AG04450 (cell line): ENCODE results near the gene PLCL1. TPM values are rescaled to one million over a fixed set of nuclear protein-coding genes. Genes with fewer than 3 reads are reported as not detected.

ENCODE experiments used
- CTCF ChIA-PET: fragments of 300-600, 350-600 bp; formaldehyde crosslinking; extraction: SDS; loops from one replicate; lab custom pipeline; 2022; ENCODE audit warnings: antibody characterized with exemption, inconsistent platforms; lab: Charles Lee
- POLR2A ChIA-PET: fragments of 350-600 bp; formaldehyde crosslinking; extraction: SDS; loops from one replicate; lab custom pipeline; 2021; ENCODE audit warnings: antibody characterized with exemption, inconsistent platforms; lab: Yijun Ruan, JAX
- DNase-seq: peaks from one replicate; pipeline ENCODE4 v3.0.0-alpha.2; 2011; ENCODE audit warnings: low read depth, low spot score
- H3K27ac ChIP-seq: one replicate; pipeline ENCODE4 v1.5.1; 2012; ENCODE audit warnings: low read depth, low read length, control low read depth
- H3K27me3 ChIP-seq: one replicate; pipeline ENCODE4 v1.6.0; 2012; ENCODE audit warnings: low read length; ENCODE audit not compliant: control insufficient read depth, insufficient read depth
- H3K4me3 ChIP-seq: 2 replicates; pipeline ENCODE4 v1.5.1; 2011; ENCODE audit warnings: mild to moderate bottlenecking, low read depth, low read length, control low read depth
- H3K9me3 ChIP-seq: 2 replicates; pipeline ENCODE4 v1.5.1; 2012; ENCODE audit warnings: low read length; ENCODE audit not compliant: control insufficient read depth, insufficient read depth
- polyA plus RNA-seq: library from polyadenylated mRNA; depleted of rRNA; stranded (reverse); fragments of >200 nt; gene quantifications from 2 replicates; pipeline ENCODE4 v1.2.3, GENCODE V29; 2011
- TF ChIP-seq, protein P1 (sequence below): IDR thresholded peaks from 2 replicates; pipeline ENCODE4 v1.5.1; 2011; ENCODE audit warnings: low read depth, low read length, control low read depth, inconsistent platforms

The PLCL1 gene
- polyA plus RNA-seq, 1 experiment: 0.43 TPM

DNA sequence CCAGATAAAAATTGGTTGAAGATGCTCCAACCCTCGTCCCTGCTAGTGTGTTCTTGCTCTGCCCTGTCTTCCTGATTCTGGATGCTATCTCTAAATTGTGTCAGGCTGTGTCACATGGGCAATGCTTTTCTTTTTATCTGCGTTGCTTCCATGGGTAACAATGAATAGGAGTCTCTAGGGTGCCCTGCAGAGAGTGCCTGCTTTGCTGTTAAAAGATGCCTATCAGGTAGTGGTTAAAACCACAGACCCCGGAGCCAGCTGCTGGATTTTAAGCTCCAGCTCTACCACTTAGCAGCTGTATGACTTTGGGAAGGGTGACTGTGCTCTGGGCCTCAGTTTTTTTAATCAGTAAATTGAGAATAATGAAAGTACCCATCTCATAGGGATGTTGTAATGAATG is 340.3 kb downstream of the PLCL1 start:
- Histone ChIP-seq H3K27me3 (no peaks in the 10 kb centered on the region), H3K9me3 (no peaks in the 10 kb centered on the region), H3K4me3 (no peak overlapping the region), H3K27ac (no peak overlapping the region)
- ChIA-PET CTCF (no interaction called here), POLR2A (no interaction called here)
- TF ChIP-seq, protein P1, sequence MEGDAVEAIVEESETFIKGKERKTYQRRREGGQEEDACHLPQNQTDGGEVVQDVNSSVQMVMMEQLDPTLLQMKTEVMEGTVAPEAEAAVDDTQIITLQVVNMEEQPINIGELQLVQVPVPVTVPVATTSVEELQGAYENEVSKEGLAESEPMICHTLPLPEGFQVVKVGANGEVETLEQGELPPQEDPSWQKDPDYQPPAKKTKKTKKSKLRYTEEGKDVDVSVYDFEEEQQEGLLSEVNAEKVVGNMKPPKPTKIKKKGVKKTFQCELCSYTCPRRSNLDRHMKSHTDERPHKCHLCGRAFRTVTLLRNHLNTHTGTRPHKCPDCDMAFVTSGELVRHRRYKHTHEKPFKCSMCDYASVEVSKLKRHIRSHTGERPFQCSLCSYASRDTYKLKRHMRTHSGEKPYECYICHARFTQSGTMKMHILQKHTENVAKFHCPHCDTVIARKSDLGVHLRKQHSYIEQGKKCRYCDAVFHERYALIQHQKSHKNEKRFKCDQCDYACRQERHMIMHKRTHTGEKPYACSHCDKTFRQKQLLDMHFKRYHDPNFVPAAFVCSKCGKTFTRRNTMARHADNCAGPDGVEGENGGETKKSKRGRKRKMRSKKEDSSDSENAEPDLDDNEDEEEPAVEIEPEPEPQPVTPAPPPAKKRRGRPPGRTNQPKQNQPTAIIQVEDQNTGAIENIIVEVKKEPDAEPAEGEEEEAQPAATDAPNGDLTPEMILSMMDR: no peak
- no peak for DNase-seq

DNA sequence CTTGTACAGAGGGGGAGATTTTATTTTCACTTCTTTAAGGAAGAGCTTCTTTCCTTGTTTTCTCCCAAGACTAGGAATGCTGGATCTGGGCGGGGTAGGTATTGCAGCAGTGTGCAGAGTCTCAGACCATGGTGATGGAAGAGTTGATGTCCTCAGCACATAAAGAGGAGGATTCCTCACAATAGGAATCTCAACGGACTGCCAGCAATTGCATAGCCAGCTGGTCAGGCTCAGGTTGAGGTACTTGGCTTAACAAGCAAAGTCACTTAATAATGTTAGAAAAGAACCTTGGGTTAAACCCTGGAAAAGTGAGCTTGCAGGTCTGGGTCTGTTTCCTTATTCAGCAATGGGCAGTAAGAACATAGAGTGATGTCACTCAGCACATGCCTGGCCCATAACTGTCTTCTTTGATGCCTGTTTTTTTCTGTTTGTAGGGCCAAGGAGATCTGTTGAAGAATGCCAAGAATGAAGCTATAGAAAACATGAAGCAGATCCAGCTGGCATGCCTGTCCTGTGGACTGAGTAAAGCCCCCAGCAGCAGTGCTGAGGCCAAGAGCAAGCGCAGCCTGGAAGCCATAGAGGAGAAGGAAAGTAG is 342.1 kb downstream of the PLCL1 start:
- ChIA-PET CTCF (interaction anchor here (1.4 kb wide), 1 partner anchor 19 kb away, joined by 4 read pairs; no protein-coding TSS in a partner anchor), POLR2A (no interaction called here)
- Histone ChIP-seq H3K27ac (no peak overlapping the region), H3K4me3 (no peak overlapping the region), H3K9me3 (no peaks in the 10 kb centered on the region), H3K27me3 (no peaks in the 10 kb centered on the region)
- TF ChIP-seq, protein P1: no peak
- DNase-seq: no peak

DNA sequence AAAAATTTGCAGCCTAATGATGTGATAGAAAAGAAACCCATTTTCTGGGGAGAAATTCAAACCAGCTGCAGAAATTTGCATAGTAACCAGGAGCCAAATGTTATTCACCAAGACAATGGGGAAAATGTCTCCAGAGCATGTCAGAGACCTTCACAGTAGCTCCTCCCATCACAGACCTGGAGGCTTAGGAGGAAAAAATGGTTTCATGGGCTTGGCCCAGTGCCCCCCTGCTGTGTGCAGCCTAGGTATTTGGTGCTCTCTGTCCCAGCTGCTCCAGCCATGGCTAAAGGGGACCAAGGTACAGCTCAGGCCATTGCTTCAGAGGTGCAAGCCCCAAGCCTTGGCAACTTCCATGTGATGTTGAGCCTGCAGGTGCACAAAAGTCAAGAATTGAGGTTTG is 352.9 kb downstream of the PLCL1 start:
- H3K27ac ChIP-seq: no peak overlapping the region
- ChIA-PET CTCF (no interaction called here), POLR2A (no interaction called here)
- TF ChIP-seq, protein P1: no peak
- DNase-seq: no peak
- H3K9me3 ChIP-seq: no peaks in the 10 kb centered on the region
- no peak overlapping the region for H3K4me3 ChIP-seq
- no peaks in the 10 kb centered on the region for H3K27me3 ChIP-seq

DNA sequence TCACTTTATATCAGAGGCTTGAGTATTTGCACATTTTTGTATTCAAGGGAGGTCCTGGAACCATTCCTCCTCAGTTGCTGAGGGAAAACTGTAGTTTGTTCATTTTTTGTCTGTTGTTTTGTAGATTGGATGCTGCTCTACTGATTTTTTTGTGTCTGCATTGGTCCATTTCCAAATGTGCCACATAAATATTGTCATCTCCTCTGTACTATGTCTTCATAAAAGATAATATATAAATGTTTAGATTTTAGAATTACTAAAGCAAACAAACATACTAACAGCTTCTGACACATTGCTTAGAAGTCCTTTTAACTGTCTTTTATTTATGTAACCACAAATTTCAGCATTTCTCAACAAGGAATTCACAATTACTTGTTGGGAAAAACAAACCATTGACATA is 356.8 kb downstream of the PLCL1 start:
- POLR2A ChIA-PET: no interaction called here
- CTCF ChIA-PET: interaction anchor here (1.3 kb wide), 1 partner anchor 14 kb away, joined by 6 read pairs; no protein-coding TSS in a partner anchor
- Histone ChIP-seq H3K4me3 (no peak overlapping the region), H3K9me3 (no peaks in the 10 kb centered on the region), H3K27ac (no peak overlapping the region), H3K27me3 (no peaks in the 10 kb centered on the region)
- TF ChIP-seq, protein P1: no peak
- no peak for DNase-seq

DNA sequence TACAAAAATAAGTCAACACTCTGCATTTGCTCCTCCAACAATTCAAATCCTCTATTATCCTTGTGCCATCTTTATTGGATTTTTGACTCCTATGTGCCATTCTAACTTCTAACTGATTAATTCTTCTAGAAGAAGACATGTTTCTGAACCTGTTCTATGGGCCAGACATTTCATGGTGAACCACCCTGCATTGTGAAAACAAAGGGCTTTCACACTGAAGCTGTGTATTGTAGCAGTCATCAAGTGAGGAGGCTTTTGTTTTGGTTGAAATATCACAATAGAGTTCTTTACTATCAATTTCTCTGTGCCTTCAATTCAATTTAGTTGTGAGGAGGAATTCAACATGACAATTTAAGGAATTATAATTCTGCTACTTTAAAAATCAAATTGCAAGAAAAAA is 357.9 kb downstream of the PLCL1 start:
- H3K9me3 ChIP-seq: no peaks in the 10 kb centered on the region
- no peak overlapping the region for H3K27ac ChIP-seq
- H3K4me3 ChIP-seq: no peak overlapping the region
- CTCF ChIA-PET: no interaction called here
- POLR2A ChIA-PET: no interaction called here
- no peaks in the 10 kb centered on the region for H3K27me3 ChIP-seq
- no peak for DNase-seq
- TF ChIP-seq, protein P1: no peak
